ENCODE data around the gene ZNF398.

- TF ChIP-seq CTCF (IDR thresholded peaks at IDR 0.05; ENCODE audit: low read length) (no peak), EZH2 (IDR thresholded peaks at IDR 0.05; ENCODE audit: borderline replicate concordance, low read length) (no peak)
Measured at GRCh38 chr7:149226840-149227494, 79.7 kb downstream of the ZNF398 start.
